H1 (cell line): ENCODE results near the gene IL1A. TPM values are rescaled to one million over a fixed set of nuclear protein-coding genes. Genes with fewer than 3 reads are reported as not detected.

Experiments
- CTCF ChIA-PET: fragments of 300-600 bp; sonication (Branson Sonifier 250); formaldehyde crosslinking; loops from one replicate; lab custom pipeline; 2021; ENCODE audit not compliant: partially characterized antibody; lab: Charles Lee
- POLR2A ChIA-PET: fragments of 300-600 bp; sonication (Branson Sonifier 250); formaldehyde crosslinking; loops from one replicate; lab custom pipeline; 2021; ENCODE audit warnings: inconsistent platforms; ENCODE audit not compliant: partially characterized antibody; lab: Charles Lee
- DNase-seq, 2 experiments: peaks; one replicate each; pipeline versions ENCODE4 v3.0.0 to v3.0.0-alpha.2; 2010 to 2022; ENCODE audit warnings: low spot score in 2 of 2, low read depth in 1 of 2, mixed read lengths in 1 of 2
- FAIRE-seq: peaks from 2 replicates; lab custom pipeline; 2011; peaks lifted over from hg19 to GRCh38; lab: Jason Lieb, UNC
- H2AFZ ChIP-seq: 2 replicates; pipeline ENCODE4 v1.8.1; 2012; ENCODE audit warnings: low read length, inconsistent platforms
- H2AK5ac ChIP-seq: 2 replicates; pipeline ENCODE4 v1.6.1; 2013; ENCODE audit warnings: low read depth, low read length
- H2BK120ac ChIP-seq: replicated peaks from 2 replicates; pipeline ENCODE3; 2013; ENCODE audit warnings: low read depth, low read length, inconsistent platforms
- H2BK12ac ChIP-seq: 2 replicates; pipeline ENCODE4 v1.6.1; 2013; ENCODE audit warnings: low read depth, low read length
- H2BK15ac ChIP-seq: 2 replicates; pipeline ENCODE4 v1.6.1; 2013; ENCODE audit warnings: low read length
- H2BK20ac ChIP-seq: 2 replicates; pipeline ENCODE4 v1.6.1; 2013; ENCODE audit warnings: low read length
- H2BK5ac ChIP-seq: 2 replicates; pipeline ENCODE4 v1.6.1; 2013; ENCODE audit warnings: low read depth, low read length
- H3K14ac ChIP-seq: 2 replicates; pipeline ENCODE4 v1.6.1; 2013; ENCODE audit warnings: inconsistent platforms; ENCODE audit not compliant: insufficient read length
- H3K18ac ChIP-seq: 2 replicates; pipeline ENCODE4 v1.6.1; 2013; ENCODE audit warnings: low read length; ENCODE audit errors: extremely low read depth
- H3K23ac ChIP-seq: 2 replicates; pipeline ENCODE4 v1.6.1; 2013; ENCODE audit warnings: inconsistent platforms; ENCODE audit not compliant: insufficient read length
- H3K23me2 ChIP-seq: 2 replicates; pipeline ENCODE4 v1.6.1; 2013; ENCODE audit warnings: low read depth, low read length
- H3K27ac ChIP-seq: 2 replicates; pipeline ENCODE4 v1.6.1; 2011; ENCODE audit warnings: low read depth, low read length, inconsistent platforms
- H3K27me3 ChIP-seq, 4 experiments: replicated peaks in 1 of 4; 1 replicate in 1 of 4; 2 replicates in 3 of 4; pipeline versions ENCODE4 v1.6.1 to v1.8.1; 2011 to 2013; ENCODE audit warnings: low read length in 3 of 4, mild to moderate bottlenecking in 3 of 4, inconsistent platforms in 2 of 4, mixed read lengths in 2 of 4, moderate library complexity in 1 of 4; ENCODE audit not compliant: control insufficient read depth in 3 of 4, insufficient read depth in 3 of 4; ENCODE audit errors: extremely low read depth in 1 of 4
- H3K36me3 ChIP-seq, 4 experiments: 2 replicates each; pipeline versions ENCODE4 v1.6.1 to v1.8.1; 2011 to 2013; ENCODE audit warnings: mild to moderate bottlenecking in 4 of 4, low read length in 3 of 4, moderate library complexity in 2 of 4, control low read depth in 1 of 4, inconsistent platforms in 1 of 4; ENCODE audit not compliant: insufficient read depth in 4 of 4, control insufficient read depth in 2 of 4
- H3K4ac ChIP-seq: replicated peaks from 2 replicates; pipeline ENCODE3; 2013; ENCODE audit warnings: low read length, low read depth, mixed read lengths, inconsistent platforms; ENCODE audit not compliant: insufficient read length
- H3K4me1 ChIP-seq, 4 experiments: replicated peaks in 1 of 4; 1 replicate in 1 of 4; 2 replicates in 3 of 4; pipeline versions ENCODE4 v1.6.1 to v1.8.1; 2011 to 2013; ENCODE audit warnings: low read length in 3 of 4, inconsistent platforms in 2 of 4, mixed read lengths in 1 of 4; ENCODE audit not compliant: insufficient read depth in 4 of 4, control insufficient read depth in 3 of 4
- H3K4me2 ChIP-seq, 2 experiments: 2 replicates each; pipeline versions ENCODE4 v1.6.1 to v1.8.1; 2011 to 2013; ENCODE audit warnings: low read depth in 2 of 2, low read length in 2 of 2, control low read depth in 1 of 2, inconsistent platforms in 1 of 2, mild to moderate bottlenecking in 1 of 2; ENCODE audit not compliant: insufficient read depth in 1 of 2
- H3K4me3 ChIP-seq, 4 experiments: fragments of 200-600, 300-600 bp in 1 of 4; sonication (generic), shearing (Covaris generic), sonication (Bioruptor Twin) in 1 of 4; 2 replicates each; pipeline versions ENCODE4 v1.5.1 to v1.8.1; 2011 to 2016; ENCODE audit warnings: low read length in 4 of 4, low read depth in 3 of 4, control low read depth in 2 of 4, inconsistent platforms in 2 of 4, mild to moderate bottlenecking in 2 of 4, mixed read lengths in 1 of 4, moderate library complexity in 1 of 4; ENCODE audit not compliant: insufficient read depth in 2 of 4; ENCODE audit errors: extremely low read depth in 1 of 4
- H3K56ac ChIP-seq: replicated peaks from 2 replicates; pipeline ENCODE3; 2013; ENCODE audit warnings: low read depth, mild to moderate bottlenecking, mixed read lengths, low read length, inconsistent platforms; ENCODE audit not compliant: insufficient read length
- H3K79me1 ChIP-seq: 2 replicates; pipeline ENCODE4 v1.6.1; 2013; ENCODE audit warnings: low read depth, low read length, control low read depth
- H3K79me2 ChIP-seq, 2 experiments: 2 replicates each; pipeline versions ENCODE4 v1.6.1 to v1.8.1; 2012 to 2013; ENCODE audit warnings: low read length in 2 of 2, mild to moderate bottlenecking in 2 of 2, inconsistent platforms in 1 of 2; ENCODE audit not compliant: insufficient read depth in 2 of 2, control insufficient read depth in 1 of 2
- H3K9ac ChIP-seq, 4 experiments: replicated peaks in 1 of 4; 1 replicate in 1 of 4; 2 replicates in 3 of 4; pipeline versions ENCODE4 v1.6.1 to v1.8.1; 2011 to 2013; ENCODE audit warnings: low read depth in 3 of 4, low read length in 3 of 4, control low read depth in 2 of 4, mild to moderate bottlenecking in 2 of 4, moderate library complexity in 2 of 4, inconsistent platforms in 1 of 4; ENCODE audit errors: extremely low read depth in 1 of 4
- H3K9me3 ChIP-seq, 2 experiments: 2 replicates each; pipeline versions ENCODE4 v1.6.1 to v1.8.1; 2012 to 2013; ENCODE audit warnings: mild to moderate bottlenecking in 2 of 2, moderate library complexity in 2 of 2, control low read depth in 1 of 2, inconsistent platforms in 1 of 2, low read depth in 1 of 2, low read length in 1 of 2, mixed read lengths in 1 of 2; ENCODE audit not compliant: insufficient read depth in 2 of 2
- H4K20me1 ChIP-seq, 2 experiments: replicated peaks in 1 of 2; 2 replicates each; pipeline versions ENCODE3 to v1.8.1; 2011 to 2013; ENCODE audit warnings: inconsistent platforms in 2 of 2, low read length in 2 of 2, mild to moderate bottlenecking in 1 of 2; ENCODE audit not compliant: insufficient read depth in 2 of 2, control insufficient read depth in 1 of 2
- H4K5ac ChIP-seq: 2 replicates; pipeline ENCODE4 v1.6.1; 2013; ENCODE audit warnings: low read length, low read depth, mixed read lengths, inconsistent platforms; ENCODE audit not compliant: insufficient read length
- H4K8ac ChIP-seq: 2 replicates; pipeline ENCODE4 v1.8.0; 2013; ENCODE audit warnings: mild to moderate bottlenecking, moderate library complexity, low read length, inconsistent platforms; ENCODE audit not compliant: insufficient read depth; ENCODE audit errors: extremely low read depth
- H4K91ac ChIP-seq: replicated peaks from 2 replicates; pipeline ENCODE3; 2013; ENCODE audit warnings: low read length, mixed read lengths, inconsistent platforms; ENCODE audit not compliant: insufficient read length
- CBX8 ChIP-seq: fragments of 300-800, 300-1000 bp; sonication (generic); IDR thresholded peaks from 2 replicates; pipeline ENCODE4 v1.7.1; 2016; ENCODE audit warnings: low read depth, low read length, borderline replicate concordance
- HDAC6 ChIP-seq: IDR thresholded peaks from one replicate; pipeline ENCODE4 v1.7.1; 2012; ENCODE audit warnings: low read depth, mild to moderate bottlenecking, inconsistent platforms, low read length, moderate library complexity
- JUN ChIP-seq: IDR thresholded peaks from 2 replicates; pipeline ENCODE4 v1.6.1; 2011; ENCODE audit warnings: low read depth, mild to moderate bottlenecking, improper control_type of control experiment, low read length
- KDM1A ChIP-seq: fragments of 200-600, 300-600 bp; sonication (generic); IDR thresholded peaks from 2 replicates; pipeline ENCODE4 v1.7.1; 2016; ENCODE audit warnings: mild to moderate bottlenecking, low read length, borderline replicate concordance
- MAFK ChIP-seq: IDR thresholded peaks from 2 replicates; pipeline ENCODE4 v1.6.1; 2012; ENCODE audit warnings: low read depth, mild to moderate bottlenecking, improper control_type of control experiment, low read length
- POLR2AphosphoS5 ChIP-seq: IDR thresholded peaks from 2 replicates; pipeline ENCODE4 v1.6.1; 2011; ENCODE audit warnings: low read depth, low read length
- RNF2 ChIP-seq: fragments of 200-900, 300-1000 bp; sonication (generic); IDR thresholded peaks from 2 replicates; pipeline ENCODE4 v1.7.1; 2016; ENCODE audit warnings: borderline replicate concordance, low read depth, mild to moderate bottlenecking, antibody characterized with exemption, low read length; ENCODE audit not compliant: poor library complexity, severe bottlenecking; ENCODE audit errors: missing control alignments
- SIX5 ChIP-seq: IDR thresholded peaks from 2 replicates; pipeline ENCODE4 v1.6.1; 2011; ENCODE audit warnings: mild to moderate bottlenecking, low read depth, low read length
- TAF1 ChIP-seq: IDR thresholded peaks from 2 replicates; pipeline ENCODE4 v1.6.1; 2011; ENCODE audit warnings: mild to moderate bottlenecking, low read depth, low read length
- ZNF274 ChIP-seq: IDR thresholded peaks from 2 replicates; pipeline ENCODE4 v1.7.0; 2012; ENCODE audit warnings: low read length, borderline replicate concordance; ENCODE audit errors: extremely low read depth
- WGBS, 2 experiments: shearing (Covaris generic) in 1 of 2; methylation state at CpG; one replicate each; pipeline versions ENCODE4 v1.1.6 to v1.1.7; 2013 to 2015; ENCODE audit warnings: low lambda C conversion rate in 2 of 2, mixed read lengths in 2 of 2, inconsistent platforms in 1 of 2, low coverage in 1 of 2, missing lambda C conversion rate in 1 of 2; ENCODE audit not compliant: insufficient replicate concordance in 2 of 2, insufficient coverage in 1 of 2, insufficient read length in 1 of 2; ENCODE audit errors: extremely low coverage in 1 of 2, missing lambda C conversion rate in 1 of 2; 5-methylcytosine and 5-hydroxymethylcytosine counted together
- polyA plus RNA-seq, 7 experiments: library from polyadenylated mRNA; depleted of rRNA in 3 of 7; stranded (reverse) in 5 of 7; unstranded in 2 of 7; fragments of >200 nt in 5 of 7; fragments of 200-250 nt in 2 of 7; gene quantifications; 1 replicate in 5 of 7; 2 replicates in 1 of 7; 4 replicates in 1 of 7; pipeline versions ENCODE4 v1.2.1 to v1.2.3, GENCODE V29; 2011 to 2013; ENCODE audit warnings: missing spikeins in 2 of 7, mixed read lengths in 2 of 7
- total RNA-seq: library from RNA; stranded (reverse); fragmentation: NEBNext Ultra II Directional; extraction: Animal tissue kit (Norgen Biotek cat#: 25700); gene quantifications from 2 replicates; pipeline ENCODE4 v1.2.1, GENCODE V29; 2021
- TF ChIP-seq, protein P1 (sequence below): IDR thresholded peaks from 2 replicates; pipeline ENCODE4 v1.6.1; 2012; ENCODE audit warnings: inconsistent platforms

IL1A gene
- total and polyA plus RNA-seq, 2 of the 8 experiments (the other 6 are each of a cell fraction or from before 2014, with no cell fraction given): 0.32 to 0.74 TPM

- no peaks in the 10 kb centered on the region for H3K79me2 ChIP-seq
- H3K23me2 ChIP-seq: no peaks in the 10 kb centered on the region
- H3K79me1 ChIP-seq: no peaks in the 10 kb centered on the region
- no peak overlapping the region for H3K56ac ChIP-seq
- H2BK15ac ChIP-seq: no peak overlapping the region; the same call in 1 of the 2 replicates
- H3K4me3 ChIP-seq: no peak overlapping the region
- no peaks in the 10 kb centered on the region for H3K9me3 ChIP-seq
- no peak overlapping the region for H2AFZ ChIP-seq
- no peak for DNase-seq
- H3K27ac ChIP-seq: no peak overlapping the region
- ChIA-PET CTCF (interaction anchor here (1.1 kb wide), 1 partner anchor 11 kb away, joined by 5 read pairs; no protein-coding TSS in a partner anchor), POLR2A (interaction anchor here (0.6 kb wide), 1 partner anchor 11 kb away, joined by 3 read pairs; no protein-coding TSS in a partner anchor)
- no peak overlapping the region; the same call in 1 of the 2 replicates for H2BK5ac ChIP-seq
- no peak overlapping the region for H3K4ac ChIP-seq
- H3K18ac ChIP-seq: peak overlapping the region; percentile 60; the same call in 1 of the 2 replicates
- H3K27me3 ChIP-seq: peaks cover 0 to 2% (median 0%) of the 10 kb centered on the region in 4 experiments; a peak in 1 of 7 replicates
- TF ChIP-seq JUN (no peak), TAF1 (no peak), RNF2 (no peak), MAFK (no peak), CBX8 (no peak), ZNF274 (no peak), HDAC6 (no peak), KDM1A (no peak), POLR2AphosphoS5 (no peak), SIX5 (no peak)
- TF ChIP-seq, protein P1, sequence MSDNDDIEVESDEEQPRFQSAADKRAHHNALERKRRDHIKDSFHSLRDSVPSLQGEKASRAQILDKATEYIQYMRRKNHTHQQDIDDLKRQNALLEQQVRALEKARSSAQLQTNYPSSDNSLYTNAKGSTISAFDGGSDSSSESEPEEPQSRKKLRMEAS: no peak
- no peak overlapping the region for H3K4me2 ChIP-seq
- no peaks in the 10 kb centered on the region for H4K20me1 ChIP-seq
- FAIRE-seq: no peak
- no peak overlapping the region for H3K14ac ChIP-seq
- H4K5ac ChIP-seq: no peak overlapping the region
- H2BK20ac ChIP-seq: 0 out of 2 replicates have a peak overlapping the region, but pooled peaks have one; percentile 90
- no peak overlapping the region for H3K23ac ChIP-seq
- H4K91ac ChIP-seq: no peak overlapping the region
- H2BK12ac ChIP-seq: peak overlapping the region; percentile 92; the same call in 1 of the 2 replicates
- peaks cover 0 to 19% (median 6%) of the 10 kb centered on the region in 4 experiments; a peak in 5 of 7 replicates for H3K4me1 ChIP-seq
- H2AK5ac ChIP-seq: no peak overlapping the region
- H2BK120ac ChIP-seq: peak overlapping the region; percentile 24
- H4K8ac ChIP-seq: no peak overlapping the region
- no peaks in the 10 kb centered on the region for H3K36me3 ChIP-seq
- H3K9ac ChIP-seq: no peak overlapping the region
- WGBS, 2 experiments: 85% methylated on average over 7 of the region's 7 CpGs; no CpG with 5 or more reads in 1 of the 2 experiments
Observed at GRCh38 chr2:112819081-112819480, 34.8 kb upstream of the IL1A start.
